HepG2 (cell line): Measurements from ENCODE around the gene SLC12A5. TPM values are rescaled to one million over a fixed set of nuclear protein-coding genes. Genes with fewer than 3 reads are reported as not detected.

Experiments used
- ATF7-NPFF ChIP-seq: sonication (generic); formaldehyde crosslinking; IDR thresholded peaks from 2 replicates; pipeline ENCODE4 v1.8.1; 2023; ENCODE audit warnings: mild to moderate bottlenecking, low read depth, missing genetic modification reagents, moderate library complexity
- KAT2B ChIP-seq: fragments of 150-350 bp; IDR thresholded peaks from 2 replicates; pipeline ENCODE4 v1.6.1; 2014; ENCODE audit warnings: low read depth, low read length, borderline replicate concordance
- MIER2 ChIP-seq: IDR thresholded peaks from 2 replicates; pipeline ENCODE4 v1.6.1; 2016; ENCODE audit warnings: missing biosample characterization, missing genetic modification reagents
- NCOA1 ChIP-seq: sonication (generic); formaldehyde crosslinking; IDR thresholded peaks from 2 replicates; pipeline ENCODE4 v1.9.0; 2021; ENCODE audit warnings: missing genetic modification reagents
- SP2 ChIP-seq: sonication (generic); formaldehyde crosslinking; IDR thresholded peaks from 2 replicates; pipeline ENCODE4 v1.5.1; 2020; ENCODE audit warnings: mild to moderate bottlenecking, missing genetic modification reagents
- THYN1 ChIP-seq: sonication (generic); formaldehyde crosslinking; IDR thresholded peaks from 2 replicates; pipeline ENCODE4 v1.8.1; 2023; ENCODE audit warnings: low read depth, mild to moderate bottlenecking, moderate library complexity, missing genetic modification reagents, borderline replicate concordance
- ZC3H13 ChIP-seq: sonication (generic); formaldehyde crosslinking; IDR thresholded peaks from 2 replicates; pipeline ENCODE4 v1.8.1; 2023; ENCODE audit warnings: mild to moderate bottlenecking, missing genetic modification reagents, moderate library complexity
- ZFP41 ChIP-seq: sonication (generic); formaldehyde crosslinking; IDR thresholded peaks from 2 replicates; pipeline ENCODE4 v1.4.0; 2020; ENCODE audit warnings: mild to moderate bottlenecking, missing genetic modification reagents, borderline replicate concordance
- ZNF3 ChIP-seq: IDR thresholded peaks from 2 replicates; pipeline ENCODE4 v1.7.0; 2017; ENCODE audit warnings: inconsistent platforms
- ZNF83 ChIP-seq: sonication (generic); formaldehyde crosslinking; IDR thresholded peaks from 2 replicates; pipeline ENCODE4 v1.4.0; 2020; ENCODE audit warnings: missing genetic modification reagents, mild to moderate bottlenecking, borderline replicate concordance
- ZSCAN22 ChIP-seq: sonication (generic); formaldehyde crosslinking; IDR thresholded peaks from 2 replicates; pipeline ENCODE4 v1.4.0; 2020; ENCODE audit warnings: mild to moderate bottlenecking, missing genetic modification reagents
- polyA plus RNA-seq, 8 experiments: library from polyadenylated mRNA; depleted of rRNA in 3 of 8; stranded (reverse) in 7 of 8; unstranded in 1 of 8; fragments of >200 nt; fragmentation: Illumina TruSeq in 4 of 8; extraction: Trizol in 4 of 8; gene quantifications; 2 replicates each; pipeline versions ENCODE4 v1.2.1 to v1.2.3, GENCODE V29; 2011 to 2016; ENCODE audit warnings: low read depth in 4 of 8, missing spikeins in 1 of 8, mixed read lengths in 1 of 8; ENCODE audit not compliant: insufficient read depth in 1 of 8
- total RNA-seq, 5 experiments: library from RNA; depleted of rRNA; stranded (reverse); fragments of >200 nt; fragmentation: Illumina TruSeq; extraction: Trizol; gene quantifications; 2 replicates each; pipeline ENCODE4 v1.2.3, GENCODE V29; 2016; ENCODE audit warnings: low read depth in 1 of 5
- TF ChIP-seq, protein P1 (sequence below): sonication (generic); formaldehyde crosslinking; IDR thresholded peaks from 2 replicates; pipeline ENCODE4 v1.8.1; 2023; ENCODE audit warnings: mild to moderate bottlenecking, moderate library complexity, missing genetic modification reagents
- TF ChIP-seq, protein P2 (sequence below): IDR thresholded peaks from 2 replicates; pipeline ENCODE4 v1.6.1; 2016
- TF ChIP-seq, protein P3 (sequence below): sonication (generic); formaldehyde crosslinking; IDR thresholded peaks from 2 replicates; pipeline ENCODE4 v1.4.0; 2020; ENCODE audit warnings: missing genetic modification reagents
- TF ChIP-seq, protein P4 (sequence below), 2 experiments: IDR thresholded peaks; 2 replicates each; pipeline ENCODE4 v1.6.1; 2011 to 2012; ENCODE audit warnings: low read length in 2 of 2, borderline replicate concordance in 1 of 2, low read depth in 1 of 2, mild to moderate bottlenecking in 1 of 2, moderate library complexity in 1 of 2
- TF ChIP-seq, protein P5 (sequence below): sonication (generic); formaldehyde crosslinking; conservative IDR thresholded peaks from 2 replicates; pipeline ENCODE4 v1.8.1; 2023; ENCODE audit warnings: missing genetic modification reagents

SLC12A5 gene
- total and polyA plus RNA-seq, 2 of the 13 experiments (the other 11 are each of a cell fraction or from before 2014, with no cell fraction given) = 4.3 to 5.4 TPM

DNA sequence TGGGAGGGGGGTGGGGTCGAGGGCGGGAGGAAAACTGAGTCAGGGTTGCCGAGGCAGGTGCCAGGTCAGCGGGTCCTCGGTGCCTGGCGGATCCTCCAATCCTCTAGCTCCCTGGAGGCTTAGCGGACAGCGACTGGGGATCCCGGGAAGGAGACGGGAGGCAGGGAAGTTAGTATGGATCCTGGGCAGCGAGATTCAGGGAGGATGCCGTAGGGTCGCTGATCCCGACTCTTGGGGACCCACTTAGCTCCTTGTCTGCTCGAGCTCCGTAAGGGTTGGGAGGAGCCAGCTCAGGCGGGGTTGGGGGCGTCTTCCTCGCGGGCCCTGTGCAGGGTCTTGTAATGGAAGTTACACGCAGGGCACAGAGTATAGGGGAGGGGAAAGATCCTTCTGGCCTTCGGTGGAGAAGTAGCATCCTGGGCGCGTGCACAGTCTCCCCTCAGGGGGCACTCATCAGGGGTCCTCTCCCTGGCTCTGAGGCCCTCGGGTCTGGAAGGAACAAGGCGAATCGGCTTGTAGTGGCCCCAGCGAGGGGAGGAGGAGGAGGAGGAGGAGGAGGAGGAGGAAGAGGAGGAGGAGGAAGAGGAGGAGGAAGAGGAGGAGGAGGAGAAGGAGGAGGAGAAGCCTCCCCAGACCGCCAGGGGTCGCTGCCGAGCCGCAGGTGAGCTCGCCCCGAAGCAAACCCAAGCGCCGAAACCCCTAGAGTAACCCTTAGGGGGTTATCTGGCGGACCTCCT lies 6.4 kb upstream of the SLC12A5 start (continued):
- TF ChIP-seq, protein P1, sequence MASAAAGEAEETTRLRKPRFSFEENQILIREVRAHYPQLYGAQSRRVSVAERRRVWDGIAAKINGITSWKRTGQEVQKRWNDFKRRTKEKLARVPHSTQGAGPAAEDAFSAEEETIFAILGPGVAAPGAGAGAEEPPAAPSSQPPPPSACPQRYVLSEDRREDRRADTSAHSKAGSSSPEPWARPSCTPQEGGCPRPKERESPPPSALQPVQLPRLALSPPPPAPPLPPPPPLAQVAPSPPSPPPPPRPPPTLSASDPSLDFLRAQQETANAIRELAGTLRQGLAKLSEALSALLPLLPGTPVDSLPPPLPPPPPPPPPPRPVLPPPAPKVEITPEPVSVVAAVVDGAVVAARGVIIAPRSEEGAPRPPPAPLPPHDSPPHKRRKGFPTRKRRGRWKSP (CRISPR knock-in tag) = no peak
- TF ChIP-seq ZSCAN22 (no peak), ZNF83 (CRISPR knock-in tag) (0 out of 2 replicates have a peak, but pooled peaks have one; percentile 54), ZNF3 (no peak), KAT2B (no peak), NCOA1 (no peak), THYN1 (CRISPR knock-in tag) (no peak), ZFP41 (CRISPR knock-in tag) (no peak), ZC3H13 (no peak), SP2 (no peak), MIER2 (CRISPR knock-in tag) (peak; percentile 75; the same call in 1 of the 2 replicates), ATF7-NPFF (no peak)
- TF ChIP-seq, protein P2, sequence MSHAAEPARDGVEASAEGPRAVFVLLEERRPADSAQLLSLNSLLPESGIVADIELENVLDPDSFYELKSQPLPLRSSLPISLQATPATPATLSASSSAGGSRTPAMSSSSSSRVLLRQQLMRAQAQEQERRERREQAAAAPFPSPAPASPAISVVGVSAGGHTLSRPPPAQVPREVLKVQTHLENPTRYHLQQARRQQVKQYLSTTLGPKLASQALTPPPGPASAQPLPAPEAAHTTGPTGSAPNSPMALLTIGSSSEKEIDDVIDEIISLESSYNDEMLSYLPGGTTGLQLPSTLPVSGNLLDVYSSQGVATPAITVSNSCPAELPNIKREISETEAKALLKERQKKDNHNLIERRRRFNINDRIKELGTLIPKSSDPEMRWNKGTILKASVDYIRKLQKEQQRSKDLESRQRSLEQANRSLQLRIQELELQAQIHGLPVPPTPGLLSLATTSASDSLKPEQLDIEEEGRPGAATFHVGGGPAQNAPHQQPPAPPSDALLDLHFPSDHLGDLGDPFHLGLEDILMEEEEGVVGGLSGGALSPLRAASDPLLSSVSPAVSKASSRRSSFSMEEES (CRISPR knock-in tag) = no peak
- TF ChIP-seq, protein P3, sequence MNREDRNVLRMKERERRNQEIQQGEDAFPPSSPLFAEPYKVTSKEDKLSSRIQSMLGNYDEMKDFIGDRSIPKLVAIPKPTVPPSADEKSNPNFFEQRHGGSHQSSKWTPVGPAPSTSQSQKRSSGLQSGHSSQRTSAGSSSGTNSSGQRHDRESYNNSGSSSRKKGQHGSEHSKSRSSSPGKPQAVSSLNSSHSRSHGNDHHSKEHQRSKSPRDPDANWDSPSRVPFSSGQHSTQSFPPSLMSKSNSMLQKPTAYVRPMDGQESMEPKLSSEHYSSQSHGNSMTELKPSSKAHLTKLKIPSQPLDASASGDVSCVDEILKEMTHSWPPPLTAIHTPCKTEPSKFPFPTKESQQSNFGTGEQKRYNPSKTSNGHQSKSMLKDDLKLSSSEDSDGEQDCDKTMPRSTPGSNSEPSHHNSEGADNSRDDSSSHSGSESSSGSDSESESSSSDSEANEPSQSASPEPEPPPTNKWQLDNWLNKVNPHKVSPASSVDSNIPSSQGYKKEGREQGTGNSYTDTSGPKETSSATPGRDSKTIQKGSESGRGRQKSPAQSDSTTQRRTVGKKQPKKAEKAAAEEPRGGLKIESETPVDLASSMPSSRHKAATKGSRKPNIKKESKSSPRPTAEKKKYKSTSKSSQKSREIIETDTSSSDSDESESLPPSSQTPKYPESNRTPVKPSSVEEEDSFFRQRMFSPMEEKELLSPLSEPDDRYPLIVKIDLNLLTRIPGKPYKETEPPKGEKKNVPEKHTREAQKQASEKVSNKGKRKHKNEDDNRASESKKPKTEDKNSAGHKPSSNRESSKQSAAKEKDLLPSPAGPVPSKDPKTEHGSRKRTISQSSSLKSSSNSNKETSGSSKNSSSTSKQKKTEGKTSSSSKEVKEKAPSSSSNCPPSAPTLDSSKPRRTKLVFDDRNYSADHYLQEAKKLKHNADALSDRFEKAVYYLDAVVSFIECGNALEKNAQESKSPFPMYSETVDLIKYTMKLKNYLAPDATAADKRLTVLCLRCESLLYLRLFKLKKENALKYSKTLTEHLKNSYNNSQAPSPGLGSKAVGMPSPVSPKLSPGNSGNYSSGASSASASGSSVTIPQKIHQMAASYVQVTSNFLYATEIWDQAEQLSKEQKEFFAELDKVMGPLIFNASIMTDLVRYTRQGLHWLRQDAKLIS (CRISPR knock-in tag) = no peak
- TF ChIP-seq, protein P4, sequence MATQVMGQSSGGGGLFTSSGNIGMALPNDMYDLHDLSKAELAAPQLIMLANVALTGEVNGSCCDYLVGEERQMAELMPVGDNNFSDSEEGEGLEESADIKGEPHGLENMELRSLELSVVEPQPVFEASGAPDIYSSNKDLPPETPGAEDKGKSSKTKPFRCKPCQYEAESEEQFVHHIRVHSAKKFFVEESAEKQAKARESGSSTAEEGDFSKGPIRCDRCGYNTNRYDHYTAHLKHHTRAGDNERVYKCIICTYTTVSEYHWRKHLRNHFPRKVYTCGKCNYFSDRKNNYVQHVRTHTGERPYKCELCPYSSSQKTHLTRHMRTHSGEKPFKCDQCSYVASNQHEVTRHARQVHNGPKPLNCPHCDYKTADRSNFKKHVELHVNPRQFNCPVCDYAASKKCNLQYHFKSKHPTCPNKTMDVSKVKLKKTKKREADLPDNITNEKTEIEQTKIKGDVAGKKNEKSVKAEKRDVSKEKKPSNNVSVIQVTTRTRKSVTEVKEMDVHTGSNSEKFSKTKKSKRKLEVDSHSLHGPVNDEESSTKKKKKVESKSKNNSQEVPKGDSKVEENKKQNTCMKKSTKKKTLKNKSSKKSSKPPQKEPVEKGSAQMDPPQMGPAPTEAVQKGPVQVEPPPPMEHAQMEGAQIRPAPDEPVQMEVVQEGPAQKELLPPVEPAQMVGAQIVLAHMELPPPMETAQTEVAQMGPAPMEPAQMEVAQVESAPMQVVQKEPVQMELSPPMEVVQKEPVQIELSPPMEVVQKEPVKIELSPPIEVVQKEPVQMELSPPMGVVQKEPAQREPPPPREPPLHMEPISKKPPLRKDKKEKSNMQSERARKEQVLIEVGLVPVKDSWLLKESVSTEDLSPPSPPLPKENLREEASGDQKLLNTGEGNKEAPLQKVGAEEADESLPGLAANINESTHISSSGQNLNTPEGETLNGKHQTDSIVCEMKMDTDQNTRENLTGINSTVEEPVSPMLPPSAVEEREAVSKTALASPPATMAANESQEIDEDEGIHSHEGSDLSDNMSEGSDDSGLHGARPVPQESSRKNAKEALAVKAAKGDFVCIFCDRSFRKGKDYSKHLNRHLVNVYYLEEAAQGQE (IDR thresholded peaks at IDR 0.05; ENCODE audit: borderline replicate concordance in 1 of 2, low read depth in 1 of 2, low read length in 2 of 2) = peak in 1 of 2 experiments; percentile 41; a peak in 1 of 4 replicates
- TF ChIP-seq, protein P5, sequence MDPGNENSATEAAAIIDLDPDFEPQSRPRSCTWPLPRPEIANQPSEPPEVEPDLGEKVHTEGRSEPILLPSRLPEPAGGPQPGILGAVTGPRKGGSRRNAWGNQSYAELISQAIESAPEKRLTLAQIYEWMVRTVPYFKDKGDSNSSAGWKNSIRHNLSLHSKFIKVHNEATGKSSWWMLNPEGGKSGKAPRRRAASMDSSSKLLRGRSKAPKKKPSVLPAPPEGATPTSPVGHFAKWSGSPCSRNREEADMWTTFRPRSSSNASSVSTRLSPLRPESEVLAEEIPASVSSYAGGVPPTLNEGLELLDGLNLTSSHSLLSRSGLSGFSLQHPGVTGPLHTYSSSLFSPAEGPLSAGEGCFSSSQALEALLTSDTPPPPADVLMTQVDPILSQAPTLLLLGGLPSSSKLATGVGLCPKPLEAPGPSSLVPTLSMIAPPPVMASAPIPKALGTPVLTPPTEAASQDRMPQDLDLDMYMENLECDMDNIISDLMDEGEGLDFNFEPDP (CRISPR knock-in tag) = 0 out of 2 replicates have a peak, but pooled peaks have one; percentile 59
